GM23338 (cell line): ENCODE measurements around the gene GATAD2B. TPM values are rescaled to one million over a fixed set of nuclear protein-coding genes. Genes with fewer than 3 reads are reported as not detected.
A peak's percentile ranks its signal among the peaks of the same experiment; 100 is the strongest.

Experiments
- ATAC-seq: fragments of 200-7000 bp; cut with Tn5 transposase; 3 replicates; pipeline ENCODE4 v1.9.1; 2020
- DNase-seq: peaks from one replicate; pipeline ENCODE4 v3.0.0-alpha.2; 2015; ENCODE audit warnings: low spot score
- H2AFZ ChIP-seq: fragments of 200-600 bp; sonication (generic); 2 replicates; pipeline ENCODE4 v1.8.0; 2016; ENCODE audit warnings: antibody characterized with exemption, mild to moderate bottlenecking, moderate library complexity
- H3F3A ChIP-seq: fragments of 200-600 bp; sonication (generic); replicated peaks from 2 replicates; pipeline ENCODE4 v1.8.0; 2017; ENCODE audit warnings: antibody characterized with exemption, mixed run types, low read depth
- H3K27ac ChIP-seq: fragments of 200-600 bp; sonication (generic); 2 replicates; pipeline ENCODE4 v1.6.1; 2016; ENCODE audit warnings: low read depth
- H3K27me3 ChIP-seq: fragments of 200-600 bp; sonication (generic); 2 replicates; pipeline ENCODE4 v1.8.0; 2016; ENCODE audit warnings: mild to moderate bottlenecking, mixed run types, moderate library complexity; ENCODE audit not compliant: insufficient read depth
- H3K36me3 ChIP-seq: fragments of 200-600 bp; sonication (generic); 2 replicates; pipeline ENCODE4 v1.8.0; 2016; ENCODE audit warnings: mild to moderate bottlenecking; ENCODE audit not compliant: insufficient read depth
- H3K4me1 ChIP-seq: fragments of 200-600 bp; sonication (generic); 2 replicates; pipeline ENCODE4 v1.8.0; 2016; ENCODE audit warnings: mild to moderate bottlenecking, moderate library complexity; ENCODE audit not compliant: insufficient read depth
- H3K4me2 ChIP-seq: fragments of 200-600 bp; sonication (generic); 2 replicates; pipeline ENCODE4 v1.7.1; 2017; ENCODE audit warnings: mixed run types
- H3K4me3 ChIP-seq: fragments of 200-600 bp; sonication (generic); 2 replicates; pipeline ENCODE4 v1.6.1; 2016; ENCODE audit warnings: mixed run types
- H3K79me2 ChIP-seq: fragments of 200-600 bp; sonication (generic); replicated peaks from 2 replicates; pipeline ENCODE4 v1.8.0; 2017; ENCODE audit warnings: mild to moderate bottlenecking; ENCODE audit not compliant: insufficient read depth
- H3K9me2 ChIP-seq: fragments of 200-600 bp; sonication (generic); 2 replicates; pipeline ENCODE4 v1.8.0; 2017; ENCODE audit not compliant: insufficient read depth
- H4K20me1 ChIP-seq: fragments of 200-600 bp; sonication (generic); replicated peaks from 2 replicates; pipeline ENCODE4 v1.8.0; 2017; ENCODE audit warnings: mild to moderate bottlenecking; ENCODE audit not compliant: insufficient read depth
- H3K27ac Mint-ChIP-seq: 2 replicates; pipeline ENCODE4 v1.8.0; 2020; ENCODE audit warnings: inconsistent platforms, mild to moderate bottlenecking, moderate library complexity, mixed read lengths
- H3K27me3 Mint-ChIP-seq: 3 replicates; pipeline ENCODE4 v1.8.0; 2022; ENCODE audit warnings: low read depth, mild to moderate bottlenecking, moderate library complexity, mixed read lengths, inconsistent platforms; ENCODE audit not compliant: insufficient read depth, poor library complexity
- H3K36me3 Mint-ChIP-seq: 3 replicates; pipeline ENCODE4 v1.8.0; 2021; ENCODE audit warnings: low read depth, mild to moderate bottlenecking, inconsistent platforms, moderate library complexity, mixed read lengths
- H3K4me1 Mint-ChIP-seq: 3 replicates; pipeline ENCODE4 v1.8.0; 2020; ENCODE audit warnings: mild to moderate bottlenecking, inconsistent platforms, mixed read lengths
- H3K4me3 Mint-ChIP-seq: 3 replicates; pipeline ENCODE4 v1.8.0; 2021; ENCODE audit warnings: moderate library complexity, mild to moderate bottlenecking, inconsistent platforms, mixed read lengths
- H3K9me3 Mint-ChIP-seq: 3 replicates; pipeline ENCODE4 v1.8.0; 2020; ENCODE audit warnings: moderate library complexity, mild to moderate bottlenecking, inconsistent platforms, mixed read lengths
- CREB1 ChIP-seq: fragments of 250-450 bp; sonication (Bioruptor Pico); IDR thresholded peaks from 2 replicates; pipeline ENCODE4 v1.5.0; 2020; ENCODE audit warnings: low read depth, mild to moderate bottlenecking, moderate library complexity
- EZH2 ChIP-seq: fragments of 200-600 bp; sonication (generic); IDR thresholded peaks from one replicate; pipeline ENCODE4 v1.8.0; 2017; ENCODE audit warnings: antibody characterized with exemption, mild to moderate bottlenecking, low read depth; ENCODE audit not compliant: unreplicated experiment
- NANOG ChIP-seq: IDR thresholded peaks from 2 replicates; pipeline ENCODE4 v1.6.1; 2016; ENCODE audit warnings: antibody characterized with exemption, borderline replicate concordance
- POLR2AphosphoS5 ChIP-seq: IDR thresholded peaks from 2 replicates; pipeline ENCODE4 v1.6.1; 2016; ENCODE audit warnings: antibody characterized with exemption, low read depth
- STAT1 ChIP-seq: IDR thresholded peaks from one replicate; pipeline ENCODE4 v1.6.1; 2016; ENCODE audit warnings: antibody characterized with exemption; ENCODE audit not compliant: unreplicated experiment
- ZNF114 ChIP-seq: fragments of 250-450 bp; sonication (Bioruptor Pico); IDR thresholded peaks from 2 replicates; pipeline ENCODE4 v1.5.0; 2020; ENCODE audit warnings: mild to moderate bottlenecking, moderate library complexity
- ZNF331 ChIP-seq: fragments of 250-450 bp; sonication (Bioruptor Pico); IDR thresholded peaks from 2 replicates; pipeline ENCODE4 v1.5.0; 2020; ENCODE audit warnings: low read depth, mild to moderate bottlenecking, moderate library complexity
- polyA plus RNA-seq: library from polyadenylated mRNA; unstranded; fragments of >200 nt; fragmentation: Nextera tagmentation; extraction: Ambion mirVana; gene quantifications from 2 replicates; pipeline ENCODE4 v1.2.1, GENCODE V29; 2016
- total RNA-seq: library from RNA; depleted of rRNA; stranded (reverse); fragments of >200 nt; shearing (Covaris generic); gene quantifications from 2 replicates; pipeline ENCODE4 v1.2.3, GENCODE V29; 2014
- TF ChIP-seq, protein P1 (sequence below), 2 experiments: fragments of 200-600 bp in 1 of 2; sonication (generic) in 1 of 2; conservative IDR thresholded peaks; 2 replicates each; pipeline versions ENCODE4 v1.5.1 to v1.6.1; 2016 to 2017; ENCODE audit warnings: antibody characterized with exemption in 2 of 2, low read depth in 2 of 2, mild to moderate bottlenecking in 2 of 2, moderate library complexity in 1 of 2
- TF ChIP-seq, protein P2 (sequence below): fragments of 250-450 bp; sonication (Bioruptor Pico); IDR thresholded peaks from 2 replicates; pipeline ENCODE4 v1.5.0; 2020; ENCODE audit warnings: mild to moderate bottlenecking, moderate library complexity
- TF ChIP-seq, protein P3 (sequence below): IDR thresholded peaks from 2 replicates; pipeline ENCODE4 v1.6.1; 2016; ENCODE audit warnings: antibody characterized with exemption

Gene GATAD2B
- total and polyA plus RNA-seq, 2 experiments from 2014 or later = 5.2 to 17.8 TPM

DNA sequence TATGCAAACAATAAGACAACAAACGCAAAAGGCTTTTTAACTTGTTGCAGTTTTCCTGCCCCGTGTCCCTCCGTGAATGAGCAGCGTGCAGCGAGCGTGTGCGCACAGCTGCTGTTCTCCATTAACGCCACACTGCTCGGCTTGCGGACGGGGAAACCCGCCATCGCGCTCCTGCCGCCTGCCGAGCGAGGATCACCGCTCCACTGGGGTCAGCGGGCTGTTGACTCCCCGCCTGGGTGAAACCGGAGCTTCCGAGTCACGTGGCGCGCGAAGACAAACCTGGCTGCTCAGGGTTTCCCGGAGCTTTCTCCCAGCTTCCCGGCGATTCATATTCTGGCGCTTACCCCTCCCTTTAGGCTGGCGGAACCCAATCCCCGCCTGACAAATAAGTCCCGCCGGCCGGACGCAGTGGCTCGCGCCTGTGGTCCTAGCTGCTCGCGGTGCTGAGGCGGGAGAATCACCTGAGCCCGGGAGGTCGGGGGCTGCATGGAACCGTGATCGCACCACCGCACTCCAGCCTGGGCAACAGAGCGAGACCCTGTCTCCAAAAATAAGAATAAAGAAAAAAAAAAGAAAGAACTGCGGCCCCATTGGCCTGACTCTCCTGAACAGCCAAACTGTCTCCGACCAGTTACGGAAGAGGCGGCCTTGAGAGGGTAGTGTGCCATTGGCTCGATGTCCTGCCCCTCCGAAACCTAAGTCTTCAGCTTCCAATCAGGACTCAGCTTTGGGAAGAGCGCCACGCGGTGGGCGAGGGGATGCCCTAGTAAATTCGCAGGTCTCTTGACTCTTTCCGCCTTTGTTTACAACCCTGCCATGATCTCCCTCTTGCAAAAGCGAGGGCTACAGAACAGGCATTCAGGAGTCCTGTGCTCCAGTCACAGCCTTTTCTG lies 44.6 kb upstream of the GATAD2B start, which contains the start of gene CREB3L4:
Gene CREB3L4, plus strand, starts transcription at position 796 of the 893 bp plus-strand sequence. CDS start 624 bp downstream, outside the sequence.
- H3K4me3 Mint-ChIP-seq = peak within 1 kb of the TSS; percentile 81
- Histone ChIP-seq H3K9me2 (no peaks in the 10 kb centered on the region), H4K20me1 (no peaks in the 10 kb centered on the region), H3K27ac (peak within 1 kb of the TSS; percentile 99), H3K79me2 (peaks cover 34% of the 10 kb centered on the region), H3K27me3 (no peaks in the 10 kb centered on the region), H3K4me1 (peaks cover 29% of the 10 kb centered on the region), H3F3A (peaks cover 27% of the 10 kb centered on the region; the same call in 1 of the 2 replicates), H3K4me2 (peak within 1 kb of the TSS; percentile 87), H3K4me3 (peak within 1 kb of the TSS; percentile 62), H2AFZ (no peak within 1 kb of the TSS), H3K36me3 (no peaks in the 10 kb centered on the region; the same call in 1 of the 2 replicates)
- peak within 1 kb of the TSS; percentile 97 for H3K27ac Mint-ChIP-seq
- peaks cover 31% of the 10 kb centered on the region for H3K36me3 Mint-ChIP-seq
- TF ChIP-seq, protein P1, sequence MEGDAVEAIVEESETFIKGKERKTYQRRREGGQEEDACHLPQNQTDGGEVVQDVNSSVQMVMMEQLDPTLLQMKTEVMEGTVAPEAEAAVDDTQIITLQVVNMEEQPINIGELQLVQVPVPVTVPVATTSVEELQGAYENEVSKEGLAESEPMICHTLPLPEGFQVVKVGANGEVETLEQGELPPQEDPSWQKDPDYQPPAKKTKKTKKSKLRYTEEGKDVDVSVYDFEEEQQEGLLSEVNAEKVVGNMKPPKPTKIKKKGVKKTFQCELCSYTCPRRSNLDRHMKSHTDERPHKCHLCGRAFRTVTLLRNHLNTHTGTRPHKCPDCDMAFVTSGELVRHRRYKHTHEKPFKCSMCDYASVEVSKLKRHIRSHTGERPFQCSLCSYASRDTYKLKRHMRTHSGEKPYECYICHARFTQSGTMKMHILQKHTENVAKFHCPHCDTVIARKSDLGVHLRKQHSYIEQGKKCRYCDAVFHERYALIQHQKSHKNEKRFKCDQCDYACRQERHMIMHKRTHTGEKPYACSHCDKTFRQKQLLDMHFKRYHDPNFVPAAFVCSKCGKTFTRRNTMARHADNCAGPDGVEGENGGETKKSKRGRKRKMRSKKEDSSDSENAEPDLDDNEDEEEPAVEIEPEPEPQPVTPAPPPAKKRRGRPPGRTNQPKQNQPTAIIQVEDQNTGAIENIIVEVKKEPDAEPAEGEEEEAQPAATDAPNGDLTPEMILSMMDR (conservative IDR thresholded peaks at IDR 0.05; ENCODE audit: low read depth in 2 of 2) = peak; percentile 15 to 59; a peak in 2 of 4 replicates
- no peak for TF ChIP-seq EZH2
- TF ChIP-seq STAT1 = no peak
- TF ChIP-seq NANOG = no peak
- TF ChIP-seq POLR2AphosphoS5 = peak; percentile 98
- TF ChIP-seq ZNF331 (CRISPR knock-in tag) = no peak
- TF ChIP-seq CREB1 (CRISPR knock-in tag) = peak; percentile 45; the same call in 1 of the 2 replicates
- no peak for TF ChIP-seq ZNF114 (CRISPR knock-in tag)
- TF ChIP-seq, protein P2, sequence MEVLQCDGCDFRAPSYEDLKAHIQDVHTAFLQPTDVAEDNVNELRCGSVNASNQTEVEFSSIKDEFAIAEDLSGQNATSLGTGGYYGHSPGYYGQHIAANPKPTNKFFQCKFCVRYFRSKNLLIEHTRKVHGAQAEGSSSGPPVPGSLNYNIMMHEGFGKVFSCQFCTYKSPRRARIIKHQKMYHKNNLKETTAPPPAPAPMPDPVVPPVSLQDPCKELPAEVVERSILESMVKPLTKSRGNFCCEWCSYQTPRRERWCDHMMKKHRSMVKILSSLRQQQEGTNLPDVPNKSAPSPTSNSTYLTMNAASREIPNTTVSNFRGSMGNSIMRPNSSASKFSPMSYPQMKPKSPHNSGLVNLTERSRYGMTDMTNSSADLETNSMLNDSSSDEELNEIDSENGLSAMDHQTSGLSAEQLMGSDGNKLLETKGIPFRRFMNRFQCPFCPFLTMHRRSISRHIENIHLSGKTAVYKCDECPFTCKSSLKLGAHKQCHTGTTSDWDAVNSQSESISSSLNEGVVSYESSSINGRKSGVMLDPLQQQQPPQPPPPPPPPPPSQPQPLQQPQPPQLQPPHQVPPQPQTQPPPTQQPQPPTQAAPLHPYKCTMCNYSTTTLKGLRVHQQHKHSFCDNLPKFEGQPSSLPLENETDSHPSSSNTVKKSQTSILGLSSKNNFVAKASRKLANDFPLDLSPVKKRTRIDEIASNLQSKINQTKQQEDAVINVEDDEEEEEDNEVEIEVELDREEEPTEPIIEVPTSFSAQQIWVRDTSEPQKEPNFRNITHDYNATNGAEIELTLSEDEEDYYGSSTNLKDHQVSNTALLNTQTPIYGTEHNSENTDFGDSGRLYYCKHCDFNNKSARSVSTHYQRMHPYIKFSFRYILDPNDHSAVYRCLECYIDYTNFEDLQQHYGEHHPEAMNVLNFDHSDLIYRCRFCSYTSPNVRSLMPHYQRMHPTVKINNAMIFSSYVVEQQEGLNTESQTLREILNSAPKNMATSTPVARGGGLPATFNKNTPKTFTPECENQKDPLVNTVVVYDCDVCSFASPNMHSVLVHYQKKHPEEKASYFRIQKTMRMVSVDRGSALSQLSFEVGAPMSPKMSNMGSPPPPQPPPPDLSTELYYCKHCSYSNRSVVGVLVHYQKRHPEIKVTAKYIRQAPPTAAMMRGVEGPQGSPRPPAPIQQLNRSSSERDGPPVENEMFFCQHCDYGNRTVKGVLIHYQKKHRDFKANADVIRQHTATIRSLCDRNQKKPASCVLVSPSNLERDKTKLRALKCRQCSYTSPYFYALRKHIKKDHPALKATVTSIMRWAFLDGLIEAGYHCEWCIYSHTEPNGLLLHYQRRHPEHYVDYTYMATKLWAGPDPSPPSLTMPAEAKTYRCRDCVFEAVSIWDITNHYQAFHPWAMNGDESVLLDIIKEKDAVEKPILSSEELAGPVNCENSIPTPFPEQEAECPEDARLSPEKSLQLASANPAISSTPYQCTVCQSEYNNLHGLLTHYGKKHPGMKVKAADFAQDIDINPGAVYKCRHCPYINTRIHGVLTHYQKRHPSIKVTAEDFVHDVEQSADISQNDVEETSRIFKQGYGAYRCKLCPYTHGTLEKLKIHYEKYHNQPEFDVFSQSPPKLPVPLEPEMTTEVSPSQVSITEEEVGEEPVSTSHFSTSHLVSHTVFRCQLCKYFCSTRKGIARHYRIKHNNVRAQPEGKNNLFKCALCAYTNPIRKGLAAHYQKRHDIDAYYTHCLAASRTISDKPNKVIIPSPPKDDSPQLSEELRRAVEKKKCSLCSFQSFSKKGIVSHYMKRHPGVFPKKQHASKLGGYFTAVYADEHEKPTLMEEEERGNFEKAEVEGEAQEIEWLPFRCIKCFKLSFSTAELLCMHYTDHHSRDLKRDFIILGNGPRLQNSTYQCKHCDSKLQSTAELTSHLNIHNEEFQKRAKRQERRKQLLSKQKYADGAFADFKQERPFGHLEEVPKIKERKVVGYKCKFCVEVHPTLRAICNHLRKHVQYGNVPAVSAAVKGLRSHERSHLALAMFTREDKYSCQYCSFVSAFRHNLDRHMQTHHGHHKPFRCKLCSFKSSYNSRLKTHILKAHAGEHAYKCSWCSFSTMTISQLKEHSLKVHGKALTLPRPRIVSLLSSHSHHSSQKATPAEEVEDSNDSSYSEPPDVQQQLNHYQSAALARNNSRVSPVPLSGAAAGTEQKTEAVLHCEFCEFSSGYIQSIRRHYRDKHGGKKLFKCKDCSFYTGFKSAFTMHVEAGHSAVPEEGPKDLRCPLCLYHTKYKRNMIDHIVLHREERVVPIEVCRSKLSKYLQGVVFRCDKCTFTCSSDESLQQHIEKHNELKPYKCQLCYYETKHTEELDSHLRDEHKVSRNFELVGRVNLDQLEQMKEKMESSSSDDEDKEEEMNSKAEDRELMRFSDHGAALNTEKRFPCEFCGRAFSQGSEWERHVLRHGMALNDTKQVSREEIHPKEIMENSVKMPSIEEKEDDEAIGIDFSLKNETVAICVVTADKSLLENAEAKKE (CRISPR knock-in tag) = no peak
- TF ChIP-seq, protein P3, sequence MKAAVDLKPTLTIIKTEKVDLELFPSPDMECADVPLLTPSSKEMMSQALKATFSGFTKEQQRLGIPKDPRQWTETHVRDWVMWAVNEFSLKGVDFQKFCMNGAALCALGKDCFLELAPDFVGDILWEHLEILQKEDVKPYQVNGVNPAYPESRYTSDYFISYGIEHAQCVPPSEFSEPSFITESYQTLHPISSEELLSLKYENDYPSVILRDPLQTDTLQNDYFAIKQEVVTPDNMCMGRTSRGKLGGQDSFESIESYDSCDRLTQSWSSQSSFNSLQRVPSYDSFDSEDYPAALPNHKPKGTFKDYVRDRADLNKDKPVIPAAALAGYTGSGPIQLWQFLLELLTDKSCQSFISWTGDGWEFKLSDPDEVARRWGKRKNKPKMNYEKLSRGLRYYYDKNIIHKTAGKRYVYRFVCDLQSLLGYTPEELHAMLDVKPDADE = peak; percentile 32
- H3K4me1 Mint-ChIP-seq = peaks cover 22% of the 10 kb centered on the region
- DNase-seq (peak; percentile 99), ATAC-seq (peak; percentile 74)
- H3K9me3 Mint-ChIP-seq = peaks cover 4% of the 10 kb centered on the region; the same call in 1 of the 3 replicates
- peaks cover 17% of the 10 kb centered on the region for H3K27me3 Mint-ChIP-seq
